GM23338 (cell line): ENCODE measurements around the gene CCDC117. TPM values are rescaled to one million over a fixed set of nuclear protein-coding genes. Genes with fewer than 3 reads are reported as not detected.

Experiments
- ATAC-seq: fragments of 200-7000 bp; cut with Tn5 transposase; 3 replicates; pipeline ENCODE4 v1.9.1; 2020
- DNase-seq: peaks from one replicate; pipeline ENCODE4 v3.0.0-alpha.2; 2015; ENCODE audit warnings: low spot score
- H2AFZ ChIP-seq: fragments of 200-600 bp; sonication (generic); 2 replicates; pipeline ENCODE4 v1.8.0; 2016; ENCODE audit warnings: antibody characterized with exemption, mild to moderate bottlenecking, moderate library complexity
- H3F3A ChIP-seq: fragments of 200-600 bp; sonication (generic); replicated peaks from 2 replicates; pipeline ENCODE4 v1.8.0; 2017; ENCODE audit warnings: antibody characterized with exemption, mixed run types, low read depth
- H3K27ac ChIP-seq: fragments of 200-600 bp; sonication (generic); 2 replicates; pipeline ENCODE4 v1.6.1; 2016; ENCODE audit warnings: low read depth
- H3K27me3 ChIP-seq: fragments of 200-600 bp; sonication (generic); 2 replicates; pipeline ENCODE4 v1.8.0; 2016; ENCODE audit warnings: mild to moderate bottlenecking, mixed run types, moderate library complexity; ENCODE audit not compliant: insufficient read depth
- H3K36me3 ChIP-seq: fragments of 200-600 bp; sonication (generic); 2 replicates; pipeline ENCODE4 v1.8.0; 2016; ENCODE audit warnings: mild to moderate bottlenecking; ENCODE audit not compliant: insufficient read depth
- H3K4me1 ChIP-seq: fragments of 200-600 bp; sonication (generic); 2 replicates; pipeline ENCODE4 v1.8.0; 2016; ENCODE audit warnings: mild to moderate bottlenecking, moderate library complexity; ENCODE audit not compliant: insufficient read depth
- H3K4me2 ChIP-seq: fragments of 200-600 bp; sonication (generic); 2 replicates; pipeline ENCODE4 v1.7.1; 2017; ENCODE audit warnings: mixed run types
- H3K4me3 ChIP-seq: fragments of 200-600 bp; sonication (generic); 2 replicates; pipeline ENCODE4 v1.6.1; 2016; ENCODE audit warnings: mixed run types
- H3K79me2 ChIP-seq: fragments of 200-600 bp; sonication (generic); replicated peaks from 2 replicates; pipeline ENCODE4 v1.8.0; 2017; ENCODE audit warnings: mild to moderate bottlenecking; ENCODE audit not compliant: insufficient read depth
- H3K9me2 ChIP-seq: fragments of 200-600 bp; sonication (generic); 2 replicates; pipeline ENCODE4 v1.8.0; 2017; ENCODE audit not compliant: insufficient read depth
- H4K20me1 ChIP-seq: fragments of 200-600 bp; sonication (generic); replicated peaks from 2 replicates; pipeline ENCODE4 v1.8.0; 2017; ENCODE audit warnings: mild to moderate bottlenecking; ENCODE audit not compliant: insufficient read depth
- H3K27ac Mint-ChIP-seq: 2 replicates; pipeline ENCODE4 v1.8.0; 2020; ENCODE audit warnings: inconsistent platforms, mild to moderate bottlenecking, moderate library complexity, mixed read lengths
- H3K27me3 Mint-ChIP-seq: 3 replicates; pipeline ENCODE4 v1.8.0; 2022; ENCODE audit warnings: low read depth, mild to moderate bottlenecking, moderate library complexity, mixed read lengths, inconsistent platforms; ENCODE audit not compliant: insufficient read depth, poor library complexity
- H3K36me3 Mint-ChIP-seq: 3 replicates; pipeline ENCODE4 v1.8.0; 2021; ENCODE audit warnings: low read depth, mild to moderate bottlenecking, inconsistent platforms, moderate library complexity, mixed read lengths
- H3K4me1 Mint-ChIP-seq: 3 replicates; pipeline ENCODE4 v1.8.0; 2020; ENCODE audit warnings: mild to moderate bottlenecking, inconsistent platforms, mixed read lengths
- H3K4me3 Mint-ChIP-seq: 3 replicates; pipeline ENCODE4 v1.8.0; 2021; ENCODE audit warnings: moderate library complexity, mild to moderate bottlenecking, inconsistent platforms, mixed read lengths
- H3K9me3 Mint-ChIP-seq: 3 replicates; pipeline ENCODE4 v1.8.0; 2020; ENCODE audit warnings: moderate library complexity, mild to moderate bottlenecking, inconsistent platforms, mixed read lengths
- CREB1 ChIP-seq: fragments of 250-450 bp; sonication (Bioruptor Pico); IDR thresholded peaks from 2 replicates; pipeline ENCODE4 v1.5.0; 2020; ENCODE audit warnings: low read depth, mild to moderate bottlenecking, moderate library complexity
- CTCF ChIP-seq, 2 experiments: fragments of 200-600 bp in 1 of 2; sonication (generic) in 1 of 2; conservative IDR thresholded peaks; 2 replicates each; pipeline versions ENCODE4 v1.5.1 to v1.6.1; 2016 to 2017; ENCODE audit warnings: antibody characterized with exemption in 2 of 2, low read depth in 2 of 2, mild to moderate bottlenecking in 2 of 2, moderate library complexity in 1 of 2
- ETS1 ChIP-seq: IDR thresholded peaks from 2 replicates; pipeline ENCODE4 v1.6.1; 2016; ENCODE audit warnings: antibody characterized with exemption
- EZH2 ChIP-seq: fragments of 200-600 bp; sonication (generic); IDR thresholded peaks from one replicate; pipeline ENCODE4 v1.8.0; 2017; ENCODE audit warnings: antibody characterized with exemption, mild to moderate bottlenecking, low read depth; ENCODE audit not compliant: unreplicated experiment
- EZH2phosphoT487 ChIP-seq: fragments of 200-600 bp; sonication (generic); IDR thresholded peaks from one replicate; pipeline ENCODE4 v1.8.1; 2018; ENCODE audit warnings: antibody characterized with exemption; ENCODE audit not compliant: unreplicated experiment
- JUNB ChIP-seq: IDR thresholded peaks from one replicate; pipeline ENCODE4 v1.6.1; 2016; ENCODE audit warnings: antibody characterized with exemption; ENCODE audit not compliant: unreplicated experiment
- NANOG ChIP-seq: IDR thresholded peaks from 2 replicates; pipeline ENCODE4 v1.6.1; 2016; ENCODE audit warnings: antibody characterized with exemption, borderline replicate concordance
- POLR2AphosphoS5 ChIP-seq: IDR thresholded peaks from 2 replicates; pipeline ENCODE4 v1.6.1; 2016; ENCODE audit warnings: antibody characterized with exemption, low read depth
- STAT1 ChIP-seq: IDR thresholded peaks from one replicate; pipeline ENCODE4 v1.6.1; 2016; ENCODE audit warnings: antibody characterized with exemption; ENCODE audit not compliant: unreplicated experiment
- ZNF114 ChIP-seq: fragments of 250-450 bp; sonication (Bioruptor Pico); IDR thresholded peaks from 2 replicates; pipeline ENCODE4 v1.5.0; 2020; ENCODE audit warnings: mild to moderate bottlenecking, moderate library complexity
- ZNF331 ChIP-seq: fragments of 250-450 bp; sonication (Bioruptor Pico); IDR thresholded peaks from 2 replicates; pipeline ENCODE4 v1.5.0; 2020; ENCODE audit warnings: low read depth, mild to moderate bottlenecking, moderate library complexity
- ZNF462 ChIP-seq: fragments of 250-450 bp; sonication (Bioruptor Pico); IDR thresholded peaks from 2 replicates; pipeline ENCODE4 v1.5.0; 2020; ENCODE audit warnings: mild to moderate bottlenecking, moderate library complexity
- polyA plus RNA-seq: library from polyadenylated mRNA; unstranded; fragments of >200 nt; fragmentation: Nextera tagmentation; extraction: Ambion mirVana; gene quantifications from 2 replicates; pipeline ENCODE4 v1.2.1, GENCODE V29; 2016
- total RNA-seq: library from RNA; depleted of rRNA; stranded (reverse); fragments of >200 nt; shearing (Covaris generic); gene quantifications from 2 replicates; pipeline ENCODE4 v1.2.3, GENCODE V29; 2014
- TF ChIP-seq, protein P1 (sequence below): IDR thresholded peaks from one replicate; pipeline ENCODE4 v1.6.1; 2018; ENCODE audit warnings: antibody characterized with exemption; ENCODE audit not compliant: unreplicated experiment

Gene CCDC117
- total and polyA plus RNA-seq, 2 experiments from 2014 or later: 23.9 to 54.1 TPM

DNA sequence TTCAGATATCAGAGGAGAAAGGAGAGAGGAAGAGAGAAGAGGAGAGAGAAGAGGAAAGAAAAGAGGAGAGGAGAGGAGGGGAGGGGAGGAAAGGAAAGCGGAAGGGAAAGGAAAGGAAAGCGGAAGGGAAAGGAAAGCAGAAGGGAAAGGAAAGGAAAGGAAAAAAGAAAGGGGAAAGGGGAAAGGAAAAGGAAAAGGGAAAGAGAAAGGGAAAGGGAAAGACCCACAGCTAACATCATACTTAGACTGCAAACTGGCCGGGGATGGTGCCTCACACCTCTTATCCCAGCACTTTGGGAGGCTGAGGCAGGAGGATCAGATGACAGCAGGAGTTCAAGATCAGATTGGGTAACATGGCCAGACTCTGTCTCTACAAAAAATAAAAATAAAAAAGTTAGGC, 42.3 kb upstream of the CCDC117 start:
- peaks cover 44% of the 10 kb centered on the region for H3K79me2 ChIP-seq
- Mint-ChIP-seq H3K9me3 (no peaks in the 10 kb centered on the region), H3K36me3 (peaks cover 73% of the 10 kb centered on the region), H3K27me3 (peaks cover 6% of the 10 kb centered on the region), H3K4me3 (no peak overlapping the region), H3K27ac (no peak overlapping the region), H3K4me1 (peaks cover 12% of the 10 kb centered on the region; the same call in 2 of the 3 replicates)
- peak overlapping the region; percentile 85 for H3K27ac ChIP-seq
- DNase-seq (no peak), ATAC-seq (no peak)
- H3K9me2 ChIP-seq: no peaks in the 10 kb centered on the region
- peaks cover 8% of the 10 kb centered on the region for H3K4me1 ChIP-seq
- H4K20me1 ChIP-seq: peaks cover 3% of the 10 kb centered on the region
- H3K4me3 ChIP-seq: no peak overlapping the region
- no peak overlapping the region for H2AFZ ChIP-seq
- TF ChIP-seq CREB1 (no peak), CTCF (conservative IDR thresholded peaks at IDR 0.05; ENCODE audit: low read depth in 2 of 2) (no peak), ZNF462 (CRISPR knock-in tag) (no peak), POLR2AphosphoS5 (no peak), EZH2 (no peak), NANOG (no peak), EZH2phosphoT487 (no peak), STAT1 (no peak), ZNF331 (CRISPR knock-in tag) (no peak), ETS1 (no peak), JUNB (no peak), ZNF114 (CRISPR knock-in tag) (no peak)
- TF ChIP-seq, protein P1, sequence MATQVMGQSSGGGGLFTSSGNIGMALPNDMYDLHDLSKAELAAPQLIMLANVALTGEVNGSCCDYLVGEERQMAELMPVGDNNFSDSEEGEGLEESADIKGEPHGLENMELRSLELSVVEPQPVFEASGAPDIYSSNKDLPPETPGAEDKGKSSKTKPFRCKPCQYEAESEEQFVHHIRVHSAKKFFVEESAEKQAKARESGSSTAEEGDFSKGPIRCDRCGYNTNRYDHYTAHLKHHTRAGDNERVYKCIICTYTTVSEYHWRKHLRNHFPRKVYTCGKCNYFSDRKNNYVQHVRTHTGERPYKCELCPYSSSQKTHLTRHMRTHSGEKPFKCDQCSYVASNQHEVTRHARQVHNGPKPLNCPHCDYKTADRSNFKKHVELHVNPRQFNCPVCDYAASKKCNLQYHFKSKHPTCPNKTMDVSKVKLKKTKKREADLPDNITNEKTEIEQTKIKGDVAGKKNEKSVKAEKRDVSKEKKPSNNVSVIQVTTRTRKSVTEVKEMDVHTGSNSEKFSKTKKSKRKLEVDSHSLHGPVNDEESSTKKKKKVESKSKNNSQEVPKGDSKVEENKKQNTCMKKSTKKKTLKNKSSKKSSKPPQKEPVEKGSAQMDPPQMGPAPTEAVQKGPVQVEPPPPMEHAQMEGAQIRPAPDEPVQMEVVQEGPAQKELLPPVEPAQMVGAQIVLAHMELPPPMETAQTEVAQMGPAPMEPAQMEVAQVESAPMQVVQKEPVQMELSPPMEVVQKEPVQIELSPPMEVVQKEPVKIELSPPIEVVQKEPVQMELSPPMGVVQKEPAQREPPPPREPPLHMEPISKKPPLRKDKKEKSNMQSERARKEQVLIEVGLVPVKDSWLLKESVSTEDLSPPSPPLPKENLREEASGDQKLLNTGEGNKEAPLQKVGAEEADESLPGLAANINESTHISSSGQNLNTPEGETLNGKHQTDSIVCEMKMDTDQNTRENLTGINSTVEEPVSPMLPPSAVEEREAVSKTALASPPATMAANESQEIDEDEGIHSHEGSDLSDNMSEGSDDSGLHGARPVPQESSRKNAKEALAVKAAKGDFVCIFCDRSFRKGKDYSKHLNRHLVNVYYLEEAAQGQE: no peak
- H3K4me2 ChIP-seq: no peak overlapping the region
- peaks cover 22% of the 10 kb centered on the region for H3K36me3 ChIP-seq
- H3K27me3 ChIP-seq: no peaks in the 10 kb centered on the region
- H3F3A ChIP-seq: peaks cover 4% of the 10 kb centered on the region
